Measurements from ENCODE around the gene FNDC5.

- no peak for TF ChIP-seq CTCF (CRISPR knock-in tag; IDR thresholded peaks at IDR 0.05)
- no peak for TF ChIP-seq ELF1 (CRISPR knock-in tag; IDR thresholded peaks at IDR 0.05)
- TF ChIP-seq POLR2AphosphoS2 (IDR thresholded peaks at IDR 0.05; ENCODE audit: low read depth, low read length), result no peak
- no peak for TF ChIP-seq EZH2 (conservative IDR thresholded peaks at IDR 0.05; ENCODE audit: low read depth, low read length)
- no peak for TF ChIP-seq CREB1 (IDR thresholded peaks at IDR 0.05)
- no peak for TF ChIP-seq CREB1 (CRISPR knock-in tag; IDR thresholded peaks at IDR 0.05)
Measured at GRCh38 chr1:32886828-32887414, 16.2 kb upstream of the FNDC5 start.
